Measurements from ENCODE around the gene RSPH9.
"Not testable (repeated sequence)": the region's sequence is repeated elsewhere in the genome, so short reads cannot be mapped to it uniquely, and the experiment has no call there.

RSPH9 gene

DNA sequence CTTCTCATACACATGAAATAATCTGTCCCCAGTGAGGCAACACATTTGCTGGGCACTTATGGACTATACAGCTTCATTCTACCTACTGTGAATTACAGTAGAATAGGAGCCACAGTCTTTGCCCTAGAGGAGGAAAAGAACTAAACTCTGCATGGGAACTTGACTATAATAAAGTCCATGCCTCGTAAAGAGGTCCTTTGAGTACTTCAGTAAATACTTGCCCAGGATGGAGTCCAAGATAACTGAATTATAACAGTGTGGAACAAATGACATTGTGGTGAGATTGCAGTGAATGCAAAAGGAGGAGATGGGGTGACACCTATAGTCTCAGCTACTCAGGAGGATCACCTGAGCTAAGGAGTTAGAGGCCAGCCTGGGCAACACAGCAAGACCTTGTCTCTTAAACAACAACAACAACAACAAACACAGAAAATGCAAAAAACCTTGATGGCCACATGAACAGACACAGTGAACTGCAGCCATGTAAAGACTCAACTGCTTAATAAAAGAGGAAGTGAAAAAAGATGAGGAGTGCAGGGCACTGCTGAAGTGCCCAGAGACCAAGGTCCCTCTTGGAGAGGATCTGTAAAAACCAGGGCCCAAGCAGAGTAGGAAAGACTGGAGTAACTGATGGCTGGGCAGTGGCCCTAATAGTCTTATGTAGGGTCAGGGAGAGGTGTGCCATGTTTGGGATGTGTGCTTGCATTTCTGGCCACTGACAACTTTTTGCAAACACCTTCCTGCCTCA lies 39.0 kb downstream of the RSPH9 start:
- H3K4me1 Mint-ChIP-seq: peaks cover 48% of the 10 kb centered on the region
- no peaks in the 10 kb centered on the region for H3K9me3 Mint-ChIP-seq
- H3K27me3 Mint-ChIP-seq: no peaks in the 10 kb centered on the region
- H3K27ac Mint-ChIP-seq: peak overlapping the region in 1 of 2 donors; percentile 79
- DNase-seq (no peak), ATAC-seq (no peak)
- no peak overlapping the region for H3K4me3 Mint-ChIP-seq

DNA sequence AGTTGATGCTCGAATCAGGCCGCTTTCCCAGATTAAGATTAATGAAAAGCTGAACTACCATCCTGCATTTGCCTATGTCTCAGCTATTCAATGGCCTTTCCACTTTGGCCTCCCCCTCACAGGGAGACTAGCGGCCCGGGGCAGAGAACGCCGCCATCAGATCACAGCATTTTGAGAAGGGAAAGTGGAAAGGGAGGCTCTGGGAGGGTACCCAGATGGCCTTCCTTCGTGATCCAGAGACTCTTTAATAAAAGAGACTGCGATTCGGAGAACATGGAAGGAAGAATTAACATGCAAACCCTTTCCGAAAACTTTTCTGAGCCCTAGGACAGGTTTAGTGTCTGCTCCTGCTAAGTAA lies 42.2 kb downstream of the RSPH9 start:
- Mint-ChIP-seq H3K27ac (peak overlapping the region; percentile 90 to 98), H3K27me3 (no peaks in the 10 kb centered on the region), H3K4me1 (peaks cover 48% of the 10 kb centered on the region), H3K9me3 (no peaks in the 10 kb centered on the region), H3K4me3 (peak overlapping the region; percentile 88 to 94)
- DNase-seq (no peak), ATAC-seq (peak; percentile 3)

GRCh38 chr6:43687437-43688347 lies 42.9 kb downstream of the RSPH9 start, which contains the start of gene MRPS18A:
Gene MRPS18A, minus strand, starts transcription at chr6:43687791. Its CDS starts 12 bp downstream, at chr6:43687779.
- ATAC-seq (peak; percentile 99), DNase-seq (peak; percentile 70 to 81)
- Mint-ChIP-seq H3K4me3 (peak within 1 kb of the TSS; percentile 88 to 94), H3K9me3 (no peaks in the 10 kb centered on the region), H3K27ac (peak within 1 kb of the TSS; percentile 90 to 98), H3K4me1 (peaks cover 45% of the 10 kb centered on the region), H3K27me3 (no peaks in the 10 kb centered on the region)

- DNase-seq (no peak), ATAC-seq (no peak)
- Mint-ChIP-seq H3K4me1 (peaks cover 30% of the 10 kb centered on the region), H3K9me3 (no peaks in the 10 kb centered on the region), H3K27ac (no peak overlapping the region), H3K4me3 (no peak overlapping the region), H3K27me3 (peaks cover 3% of the 10 kb centered on the region)
These were observed 44.6 kb downstream of the RSPH9 start for GRCh38 chr6:43689421-43689820.

- Mint-ChIP-seq H3K4me3 (no peak overlapping the region), H3K27ac (peak overlapping the region in 1 of 2 donors; percentile 26), H3K9me3 (no peaks in the 10 kb centered on the region), H3K27me3 (peaks cover 37% of the 10 kb centered on the region), H3K4me1 (no peaks in the 10 kb centered on the region)
- no peak for ATAC-seq
- no peak for DNase-seq
These were observed 50.6 kb downstream of the RSPH9 start for GRCh38 chr6:43695215-43695966.

GRCh38 chr6:43695967-43696291 lies 51.1 kb downstream of the RSPH9 start:
- Mint-ChIP-seq H3K4me1 (no peaks in the 10 kb centered on the region), H3K9me3 (no peaks in the 10 kb centered on the region), H3K4me3 (no peak overlapping the region), H3K27ac (no peak overlapping the region), H3K27me3 (peaks cover 40% of the 10 kb centered on the region)
- DNase-seq (no peak), ATAC-seq (no peak)

DNA sequence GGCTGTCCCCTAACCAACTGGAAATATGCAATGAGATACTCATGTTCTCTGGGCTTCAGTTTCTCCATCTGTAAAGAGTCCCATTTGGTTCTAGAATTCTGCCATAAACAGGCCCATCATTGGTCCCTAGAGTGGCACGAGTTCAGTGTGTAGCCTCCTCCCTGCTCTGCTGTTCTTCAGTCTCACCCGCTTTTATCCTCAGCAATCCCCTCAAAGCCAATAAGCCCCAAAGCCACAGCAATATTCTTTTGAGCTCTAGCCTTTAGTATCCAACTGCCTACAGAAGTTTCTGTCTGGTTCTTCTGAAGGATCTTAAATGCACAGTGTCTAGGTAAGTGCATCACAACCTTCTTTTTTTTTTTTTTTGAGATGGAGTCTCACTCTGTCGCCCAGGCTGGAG lies 52.6 kb downstream of the RSPH9 start:
- H3K27me3 Mint-ChIP-seq: peaks cover 55% of the 10 kb centered on the region
- H3K9me3 Mint-ChIP-seq: no peaks in the 10 kb centered on the region
- H3K4me3 Mint-ChIP-seq: no peak overlapping the region
- H3K4me1 Mint-ChIP-seq: no peaks in the 10 kb centered on the region
- no peak overlapping the region for H3K27ac Mint-ChIP-seq
- ATAC-seq (no peak), DNase-seq (no peak)

DNA sequence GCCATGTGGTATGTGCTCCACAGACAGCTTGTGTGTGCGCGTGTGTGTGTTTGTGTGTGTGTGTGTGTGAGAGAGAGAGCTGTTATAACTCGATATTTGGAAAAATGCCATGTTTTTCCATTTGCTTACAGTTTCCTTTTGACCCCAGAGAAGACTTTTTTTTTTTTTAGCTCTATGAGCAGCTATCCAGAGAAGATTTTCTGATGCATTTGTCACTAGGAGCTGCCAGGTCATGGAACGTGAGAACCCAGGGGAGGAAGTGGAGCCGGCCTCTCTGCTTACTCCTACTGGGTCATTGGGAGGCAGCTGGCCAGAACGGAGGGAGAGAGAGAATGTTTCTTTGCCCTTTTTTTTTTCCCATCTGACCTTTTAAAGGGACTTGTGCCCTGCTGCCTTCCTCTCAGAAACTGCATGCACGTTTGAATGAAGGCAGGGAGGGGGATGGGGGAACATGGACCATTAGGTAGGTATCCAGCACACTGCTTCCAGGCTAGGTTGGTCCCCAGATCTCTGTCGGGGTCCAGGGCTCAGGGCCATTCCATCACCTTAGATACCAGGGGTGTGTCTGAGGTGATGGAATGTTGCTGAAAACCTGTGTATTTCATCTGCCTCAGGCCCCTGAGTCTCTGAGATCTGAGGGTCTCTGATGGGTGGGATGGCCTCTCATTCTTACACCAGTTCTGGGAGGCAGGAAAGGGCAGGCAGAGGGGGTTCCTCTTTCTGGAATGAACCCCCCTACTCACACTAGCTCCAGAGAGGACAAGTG lies 53.9 kb downstream of the RSPH9 start:
- H3K4me3 Mint-ChIP-seq: no peak overlapping the region
- ATAC-seq (no peak), DNase-seq (no peak)
- H3K27ac Mint-ChIP-seq: no peak overlapping the region
- no peaks in the 10 kb centered on the region for H3K4me1 Mint-ChIP-seq
- H3K9me3 Mint-ChIP-seq: no peaks in the 10 kb centered on the region
- H3K27me3 Mint-ChIP-seq: peaks cover 69% of the 10 kb centered on the region

- no peak for ATAC-seq
- H3K4me1 Mint-ChIP-seq: no peaks in the 10 kb centered on the region
- no peaks in the 10 kb centered on the region for H3K9me3 Mint-ChIP-seq
- no peak overlapping the region for H3K27ac Mint-ChIP-seq
- no peak for DNase-seq
- H3K27me3 Mint-ChIP-seq: peaks cover 67% of the 10 kb centered on the region
- H3K4me3 Mint-ChIP-seq: no peak overlapping the region
These were observed 54.8 kb downstream of the RSPH9 start for GRCh38 chr6:43699564-43700186.

DNA sequence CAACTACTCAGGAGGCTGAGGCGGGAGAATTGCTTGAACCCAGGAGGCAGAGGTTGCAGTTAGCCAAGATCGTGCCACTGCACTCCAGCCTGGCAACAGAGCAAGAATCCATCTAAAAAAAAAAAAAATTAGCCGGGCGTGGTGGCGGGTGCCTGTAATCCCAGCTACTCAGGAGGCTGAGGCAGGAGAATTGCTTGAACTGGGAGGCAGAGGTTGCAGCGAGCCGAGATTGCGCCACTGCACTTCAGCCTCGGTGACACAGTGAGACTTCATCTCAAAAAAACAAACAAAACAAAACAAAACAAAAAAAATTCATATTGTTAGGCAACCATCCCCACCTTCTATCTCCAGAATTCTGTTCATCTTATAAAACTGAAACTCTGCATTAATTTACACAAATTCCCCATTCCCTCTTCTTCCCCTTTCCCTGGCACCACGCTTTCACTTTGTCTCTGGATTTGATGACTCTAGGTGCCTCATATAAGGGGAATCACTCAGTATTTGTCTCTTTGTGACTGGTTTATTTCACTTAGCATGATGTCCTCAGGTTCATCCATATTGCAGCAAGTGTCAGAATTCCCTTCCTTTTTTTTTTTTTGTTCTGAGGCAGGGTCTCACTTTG lies 56.2 kb downstream of the RSPH9 start:
- H3K27me3 Mint-ChIP-seq: peaks cover 74% of the 10 kb centered on the region
- H3K4me1 Mint-ChIP-seq, H3K4me3 Mint-ChIP-seq, H3K9me3 Mint-ChIP-seq, H3K27ac Mint-ChIP-seq, ATAC-seq, DNase-seq: not testable (repeated sequence)

DNA sequence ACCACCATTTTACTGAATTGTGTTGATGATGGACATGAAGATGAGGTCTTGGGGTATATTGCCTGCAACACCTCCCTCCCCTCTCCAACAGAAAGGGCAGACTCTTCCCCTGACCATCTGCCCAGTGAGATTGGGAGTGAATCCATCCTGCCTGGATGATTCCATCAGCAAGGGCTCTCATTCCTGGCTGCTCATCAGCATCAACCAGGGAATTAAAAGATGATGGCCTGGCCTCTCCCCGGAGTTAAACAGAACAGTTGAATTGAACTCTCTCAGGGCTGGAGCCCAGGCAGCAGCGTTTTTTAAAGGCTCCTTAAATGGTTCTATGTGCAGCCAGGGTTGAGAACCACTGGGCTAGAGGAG lies 57.3 kb downstream of the RSPH9 start:
- ATAC-seq (no peak), DNase-seq (no peak)
- Mint-ChIP-seq H3K27ac (no peak overlapping the region), H3K27me3 (peaks cover 84% of the 10 kb centered on the region), H3K9me3 (no peaks in the 10 kb centered on the region), H3K4me1 (peaks cover 10% of the 10 kb centered on the region), H3K4me3 (no peak overlapping the region)

GRCh38 chr6:43702534-43703440 lies 58.0 kb downstream of the RSPH9 start:
- ATAC-seq (peak; percentile 69), DNase-seq (peak in 1 of 2 donors; percentile 19)
- no peak overlapping the region for H3K4me3 Mint-ChIP-seq
- H3K27ac Mint-ChIP-seq: no peak overlapping the region
- H3K27me3 Mint-ChIP-seq: peaks cover 82% of the 10 kb centered on the region
- peaks cover 10% of the 10 kb centered on the region for H3K4me1 Mint-ChIP-seq
- no peaks in the 10 kb centered on the region for H3K9me3 Mint-ChIP-seq

DNA sequence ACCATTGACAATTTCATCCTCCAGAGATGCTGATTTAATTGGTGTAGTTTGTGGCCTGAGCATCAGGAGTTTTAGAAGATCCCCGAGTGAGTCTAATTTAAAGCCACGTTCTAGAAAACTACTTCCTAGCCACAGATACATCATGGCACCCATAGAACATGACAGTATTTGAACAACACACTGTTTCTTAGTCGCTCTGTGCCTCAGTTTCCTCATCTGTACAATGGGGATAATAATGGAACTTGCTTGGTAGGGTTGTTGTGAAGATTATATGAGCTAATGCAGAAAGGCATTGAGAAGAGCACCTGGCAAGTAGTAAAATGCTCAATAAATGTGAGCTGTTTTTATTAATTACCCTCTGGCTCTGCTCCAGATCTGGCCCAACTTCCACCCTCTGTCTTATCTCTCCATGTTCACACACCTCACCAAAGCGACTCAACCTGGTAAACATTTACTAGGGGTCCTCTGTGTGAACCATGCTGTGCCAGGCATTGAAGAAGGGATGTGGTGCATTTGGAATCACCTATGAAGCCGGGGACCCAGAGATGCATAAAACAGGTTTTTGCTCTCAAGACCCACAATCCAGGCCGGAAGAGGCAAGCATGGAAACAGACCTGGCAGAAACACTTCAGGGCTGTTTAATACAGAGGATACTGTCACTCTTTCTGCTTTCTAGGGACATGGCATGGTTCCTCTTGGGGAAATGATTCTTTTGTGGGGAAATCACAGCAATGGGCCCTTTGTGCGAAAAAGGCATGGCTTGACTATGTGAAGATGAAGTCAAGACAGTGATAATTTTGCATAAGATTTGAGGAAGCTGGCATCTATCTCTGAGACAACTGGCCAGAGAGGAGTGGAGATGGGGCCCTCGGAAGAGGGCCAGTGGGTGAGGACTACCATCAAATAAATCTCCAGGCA lies 58.9 kb downstream of the RSPH9 start:
- H3K9me3 Mint-ChIP-seq: no peaks in the 10 kb centered on the region
- H3K27ac Mint-ChIP-seq: no peak overlapping the region
- no peak overlapping the region for H3K4me3 Mint-ChIP-seq
- H3K27me3 Mint-ChIP-seq: peaks cover 72% of the 10 kb centered on the region
- no peak for ATAC-seq
- H3K4me1 Mint-ChIP-seq: peaks cover 10% of the 10 kb centered on the region
- DNase-seq: no peak
